ENCODE measurements around the gene BAG3.

GRCh38 chr10:119724593-119725516 lies 73.7 kb downstream of the BAG3 start:
- TF ChIP-seq, protein P1, sequence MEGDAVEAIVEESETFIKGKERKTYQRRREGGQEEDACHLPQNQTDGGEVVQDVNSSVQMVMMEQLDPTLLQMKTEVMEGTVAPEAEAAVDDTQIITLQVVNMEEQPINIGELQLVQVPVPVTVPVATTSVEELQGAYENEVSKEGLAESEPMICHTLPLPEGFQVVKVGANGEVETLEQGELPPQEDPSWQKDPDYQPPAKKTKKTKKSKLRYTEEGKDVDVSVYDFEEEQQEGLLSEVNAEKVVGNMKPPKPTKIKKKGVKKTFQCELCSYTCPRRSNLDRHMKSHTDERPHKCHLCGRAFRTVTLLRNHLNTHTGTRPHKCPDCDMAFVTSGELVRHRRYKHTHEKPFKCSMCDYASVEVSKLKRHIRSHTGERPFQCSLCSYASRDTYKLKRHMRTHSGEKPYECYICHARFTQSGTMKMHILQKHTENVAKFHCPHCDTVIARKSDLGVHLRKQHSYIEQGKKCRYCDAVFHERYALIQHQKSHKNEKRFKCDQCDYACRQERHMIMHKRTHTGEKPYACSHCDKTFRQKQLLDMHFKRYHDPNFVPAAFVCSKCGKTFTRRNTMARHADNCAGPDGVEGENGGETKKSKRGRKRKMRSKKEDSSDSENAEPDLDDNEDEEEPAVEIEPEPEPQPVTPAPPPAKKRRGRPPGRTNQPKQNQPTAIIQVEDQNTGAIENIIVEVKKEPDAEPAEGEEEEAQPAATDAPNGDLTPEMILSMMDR (IDR thresholded peaks at IDR 0.05) = no peak
- TF ChIP-seq EP300 (IDR thresholded peaks at IDR 0.05) (no peak), POLR2A (IDR thresholded peaks at IDR 0.05) (no peak)

Measured in upper lobe of left lung (tissue), 4 donors.